ENCODE measurements around the gene SMLR1.
A peak's percentile ranks its signal among the peaks of the same experiment; 100 is the strongest.

- no peak for TF ChIP-seq EZH2 (IDR thresholded peaks at IDR 0.05; ENCODE audit: borderline replicate concordance, low read depth, low read length, poor library complexity, severe bottlenecking)
- TF ChIP-seq CTCF (conservative IDR thresholded peaks at IDR 0.05; ENCODE audit: low read depth, low read length) = peak; percentile 68
Observed at GRCh38 chr6:130843575-130844320, 16.5 kb downstream of the SMLR1 start.
